Embryonic facial prominence (tissue), 1 donor: ENCODE results near the gene SLC24A5.

ENCODE experiments used
- DNase-seq: peaks from one replicate; pipeline ENCODE4 v3.0.0-alpha.2; 2016; ENCODE audit errors: extremely low spot score

SLC24A5 gene

GRCh38 chr15:48112242-48112641 is 8.5 kb upstream of the SLC24A5 start:
- DNase-seq = no peak

GRCh38 chr15:48119277-48119676 is 1.5 kb upstream of the SLC24A5 start:
- DNase-seq = no peak

GRCh38 chr15:48121849-48122248 is 1.1 kb downstream of the SLC24A5 start:
- DNase-seq = no peak

GRCh38 chr15:48126667-48127355 is 6.0 kb downstream of the SLC24A5 start:
- no peak for DNase-seq

- no peak for DNase-seq
Observed at GRCh38 chr15:48131324-48131723, 10.5 kb downstream of the SLC24A5 start.

- DNase-seq = no peak
Observed at GRCh38 chr15:48132874-48133273, 12.1 kb downstream of the SLC24A5 start.

- DNase-seq = no peak
Observed at GRCh38 chr15:48143856-48144255, 23.1 kb downstream of the SLC24A5 start.

DNA sequence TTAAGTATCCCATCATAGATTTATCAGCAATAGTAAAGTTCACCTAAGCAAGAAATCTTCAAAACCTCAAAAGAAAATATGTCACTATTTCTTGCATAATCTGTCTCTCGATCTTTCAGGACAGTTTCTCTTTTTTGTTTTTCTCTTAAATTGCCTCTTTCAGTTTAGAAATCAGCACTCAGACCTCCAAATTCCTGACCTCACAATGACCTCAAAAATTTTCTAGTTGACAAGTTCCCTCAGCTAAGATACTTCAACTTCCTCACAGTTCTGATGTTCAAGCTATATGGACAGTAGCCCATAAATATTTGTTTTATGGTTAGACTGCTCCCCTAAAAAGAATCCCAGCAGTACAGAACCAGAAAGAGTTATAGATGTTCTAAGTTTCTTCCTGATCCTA is 24.1 kb downstream of the SLC24A5 start:
- no peak for DNase-seq

GRCh38 chr15:48145923-48146322 is 25.1 kb downstream of the SLC24A5 start:
- no peak for DNase-seq

- no peak for DNase-seq
Observed at GRCh38 chr15:48147358-48147757, 26.6 kb downstream of the SLC24A5 start.

- DNase-seq = no peak
Observed at GRCh38 chr15:48149858-48150257, 29.1 kb downstream of the SLC24A5 start.

DNA sequence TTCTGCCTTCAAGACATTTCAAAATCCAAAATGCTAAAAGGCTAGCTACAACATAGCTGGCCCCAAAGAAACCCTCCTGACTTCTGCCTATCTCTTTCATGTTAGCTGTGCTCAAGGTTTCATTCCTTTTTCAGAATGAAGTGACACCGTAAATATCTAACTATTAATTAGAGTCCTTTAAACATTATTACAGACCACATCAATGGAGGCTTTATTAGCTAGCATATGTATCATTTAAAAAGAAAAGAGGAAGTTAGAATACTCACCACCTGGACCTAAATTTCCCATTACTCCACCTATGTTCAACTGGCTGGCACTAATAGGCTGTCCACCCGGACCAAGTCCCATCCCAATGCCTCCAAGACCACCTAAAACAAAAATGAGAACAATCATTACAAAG is 32.7 kb downstream of the SLC24A5 start:
- no peak for DNase-seq

DNA sequence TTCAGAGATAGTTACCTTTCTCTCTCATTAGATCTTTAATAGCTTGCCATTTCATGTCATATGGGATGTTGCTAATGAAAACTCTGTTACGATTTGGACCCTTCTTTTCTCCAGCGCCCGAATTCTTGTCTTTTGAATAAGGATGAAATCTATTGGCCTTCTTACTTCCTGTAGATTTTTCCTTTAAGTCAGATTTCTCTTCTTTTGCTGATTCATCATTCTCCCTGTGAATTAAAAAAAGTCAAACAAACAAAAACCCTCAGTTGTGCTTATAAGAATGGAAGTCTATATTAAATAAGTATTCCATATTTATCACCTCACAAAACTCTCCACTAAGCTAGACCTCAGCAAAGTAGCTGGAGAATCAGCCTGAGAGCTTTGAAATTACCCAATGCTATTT is 47.8 kb downstream of the SLC24A5 start:
- DNase-seq = no peak

DNA sequence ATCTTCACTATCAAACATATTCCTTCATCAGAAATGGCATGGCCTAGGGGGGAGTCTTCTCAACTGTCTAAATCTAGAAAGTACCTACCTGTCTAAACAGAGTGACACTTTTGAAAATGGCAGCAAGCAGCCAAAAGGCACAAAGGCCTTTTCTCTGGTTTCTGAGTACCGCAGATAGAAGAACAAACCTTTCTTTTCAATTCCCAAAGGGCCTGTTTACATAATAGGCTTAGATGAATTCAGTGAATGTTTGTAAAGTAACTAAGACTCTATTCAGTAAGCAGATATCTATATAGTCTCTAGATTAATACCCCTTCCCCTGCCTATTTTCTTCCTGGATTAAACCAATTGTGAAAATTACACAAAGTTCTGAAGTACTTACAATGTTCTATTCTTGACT is 50.2 kb downstream of the SLC24A5 start:
- DNase-seq = no peak

- DNase-seq = no peak
Observed at GRCh38 chr15:48175126-48175525, 54.3 kb downstream of the SLC24A5 start.

- no peak for DNase-seq
Observed at GRCh38 chr15:48176112-48176511, 55.3 kb downstream of the SLC24A5 start.

DNA sequence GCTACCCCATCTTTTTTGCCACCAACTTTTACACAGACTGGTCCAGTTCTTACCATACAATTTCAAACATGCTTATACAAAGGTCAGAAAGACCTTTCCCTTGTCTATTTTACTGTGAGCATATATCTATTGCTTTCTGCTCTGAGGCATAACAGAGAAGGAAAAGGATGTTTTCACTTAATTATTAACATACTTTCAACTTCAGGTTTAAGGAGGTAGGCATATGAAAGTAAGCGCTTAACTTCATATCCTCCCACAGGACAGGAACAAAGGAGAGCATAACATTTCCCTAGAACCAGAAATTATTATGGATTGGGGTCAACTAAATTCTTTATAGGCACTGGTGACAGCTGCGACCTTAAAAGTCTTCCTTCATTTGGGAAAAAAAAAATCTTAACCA is 56.2 kb downstream of the SLC24A5 start:
- DNase-seq = no peak

DNA sequence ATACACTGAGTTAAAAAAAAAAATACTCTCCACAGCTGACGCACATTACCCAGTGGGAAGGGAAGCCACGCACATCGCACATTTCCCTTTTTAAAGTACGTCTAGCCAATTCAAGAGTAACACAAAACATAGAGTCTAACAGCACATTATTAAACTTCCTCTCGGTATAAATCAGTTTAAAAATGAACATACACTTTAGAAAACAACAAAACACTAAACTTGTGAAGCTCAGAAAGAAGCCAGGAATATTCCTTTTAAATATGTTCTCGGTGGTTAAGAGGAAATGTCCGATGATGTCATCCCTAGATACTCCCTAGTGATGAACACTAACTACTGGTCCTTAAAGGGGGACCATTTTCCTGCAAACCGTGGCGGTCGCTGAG is 56.6 kb downstream of the SLC24A5 start:
- DNase-seq = peak; percentile 43

GRCh38 chr15:48177766-48178647 is 57.2 kb downstream of the SLC24A5 start, which contains the start of gene MYEF2:
Gene MYEF2, minus strand, starts transcription at chr15:48178295. Its CDS starts 58 bp downstream, at chr15:48178237.
- DNase-seq = peak; percentile 55

DNA sequence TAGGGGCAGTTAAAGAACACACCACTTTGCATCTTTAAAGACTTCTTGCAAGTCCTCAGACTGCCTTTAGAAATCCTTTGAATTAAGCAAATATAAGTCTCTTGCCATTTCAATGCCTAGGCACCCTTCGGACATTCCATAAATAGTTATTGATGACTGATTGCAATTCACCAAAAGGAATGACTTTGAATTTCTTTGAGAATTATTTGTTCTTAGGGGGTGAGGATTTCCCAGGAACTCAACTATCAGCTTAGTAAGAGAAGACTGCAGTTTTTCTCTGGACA is 57.8 kb downstream of the SLC24A5 start:
- DNase-seq = no peak

DNA sequence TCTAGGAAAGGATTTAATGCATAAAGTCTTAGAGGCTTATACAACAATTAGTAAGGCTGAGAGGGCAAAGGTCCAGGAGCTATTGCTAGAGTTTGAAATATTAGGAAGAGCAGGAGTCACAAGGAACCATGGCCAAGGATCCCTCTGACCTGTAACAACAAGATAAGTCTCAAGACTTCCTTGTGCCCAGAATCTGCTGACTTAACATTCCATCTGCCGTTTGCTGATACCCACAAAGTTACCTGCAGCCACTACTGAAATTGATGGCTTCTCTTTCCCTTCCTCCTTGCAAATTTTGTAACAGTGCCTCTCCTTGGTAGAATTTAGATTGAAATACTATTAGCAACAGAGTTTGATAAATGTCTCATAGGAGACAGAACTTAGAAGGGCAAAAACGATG is 62.0 kb downstream of the SLC24A5 start:
- no peak for DNase-seq

GRCh38 chr15:48185529-48185928 is 64.7 kb downstream of the SLC24A5 start:
- DNase-seq = no peak

GRCh38 chr15:48186271-48186670 is 65.5 kb downstream of the SLC24A5 start:
- DNase-seq = no peak
